ENCODE measurements around the gene ASS1. TPM values are rescaled to one million over a fixed set of nuclear protein-coding genes. Genes with fewer than 3 reads are reported as not detected.

The ASS1 gene
- polyA plus RNA-seq, 2 of the 4 experiments (the other 2 are of a cell fraction) = 11.3 to 32.5 TPM

GRCh38 chr9:130522233-130522808, 77.6 kb downstream of the ASS1 start (continued):
- TF ChIP-seq HOXB5 (CRISPR knock-in tag; IDR thresholded peaks at IDR 0.05) (no peak), RNF2 (IDR thresholded peaks at IDR 0.05; ENCODE audit: borderline replicate concordance, low read depth) (no peak), NR3C1 (IDR thresholded peaks at IDR 0.05) (no peak), NFE2L2 (conservative IDR thresholded peaks at IDR 0.05; ENCODE audit: low read length) (no peak)

GRCh38 chr9:130523921-130524320, 79.2 kb downstream of the ASS1 start:
- TF ChIP-seq FOXS1 (CRISPR knock-in tag; IDR thresholded peaks at IDR 0.05) (no peak), ATOH8 (CRISPR knock-in tag; IDR thresholded peaks at IDR 0.05; ENCODE audit: low read depth) (no peak), CHD4 (IDR thresholded peaks at IDR 0.05; ENCODE audit: borderline replicate concordance) (no peak)
- FAIRE-seq = no peak
- no peak for ATAC-seq
- Histone ChIP-seq H3K4me1 (no peaks in the 10 kb centered on the region), H3K4me3 (no peak overlapping the region), H3K27ac (no peak overlapping the region), H3K9me3 (no peaks in the 10 kb centered on the region), H3K4me2 (no peak overlapping the region)
- ChIA-PET POLR2A (no interaction called here), CTCF (no interaction called here)
- DNase-seq (ENCODE audit: low read depth in 1 of 2, low spot score in 1 of 2) = no peak
- WGBS (ENCODE audit: missing lambda C conversion rate) = 61% methylated on average over 10 of the region's 12 CpGs

GRCh38 chr9:130526193-130526853, 81.6 kb downstream of the ASS1 start:
- H3K4me2 ChIP-seq = no peak overlapping the region
- 0 out of 6 replicates have a peak, but pooled peaks of 1 of the 2 experiments have one; percentile 18 for ATAC-seq
- H3K27ac ChIP-seq = no peak overlapping the region
- no peak for FAIRE-seq
- H3K9me3 ChIP-seq = no peaks in the 10 kb centered on the region
- H3K4me3 ChIP-seq = no peak overlapping the region
- TF ChIP-seq ESRRA (IDR thresholded peaks at IDR 0.05; ENCODE audit: borderline replicate concordance, low read length) (no peak), NR3C1 (IDR thresholded peaks at IDR 0.05) (no peak), JUN (IDR thresholded peaks at IDR 0.05) (no peak), KDM5A (IDR thresholded peaks at IDR 0.05) (no peak), HDAC2 (IDR thresholded peaks at IDR 0.05) (no peak), JUNB (IDR thresholded peaks at IDR 0.05) (no peak), GATA3 (IDR thresholded peaks at IDR 0.05; ENCODE audit: borderline replicate concordance) (no peak), RCOR1 (IDR thresholded peaks at IDR 0.05; ENCODE audit: low read depth, low read length) (no peak), PBX3 (IDR thresholded peaks at IDR 0.05) (no peak), EHF (CRISPR knock-in tag; IDR thresholded peaks at IDR 0.05) (no peak), MYC (IDR thresholded peaks at IDR 0.05; ENCODE audit: borderline replicate concordance, low read length) (no peak), NPAS2 (CRISPR knock-in tag; IDR thresholded peaks at IDR 0.05; ENCODE audit: borderline replicate concordance) (no peak), HOXA7 (CRISPR knock-in tag; IDR thresholded peaks at IDR 0.05) (no peak), KDM1A (IDR thresholded peaks at IDR 0.05; ENCODE audit: low read depth) (no peak), POLR2AphosphoS2 (conservative IDR thresholded peaks at IDR 0.05; ENCODE audit: low read length) (no peak)
- POLR2A ChIA-PET = no interaction called here
- DNase-seq (ENCODE audit: low read depth in 1 of 2, low spot score in 1 of 2) = no peak
- no peaks in the 10 kb centered on the region for H3K4me1 ChIP-seq
- WGBS (ENCODE audit: missing lambda C conversion rate) = 64% methylated on average over 17 of the region's 18 CpGs
- CTCF ChIA-PET = interaction anchor here (1.5 kb wide), 1 partner anchor 19 kb away, joined by 3 read pairs; no protein-coding TSS in a partner anchor

Data from A549 (cell line).